GM12892 (cell line): ENCODE data around the gene METTL21C.

Source experiments
- POLR2A ChIP-seq: IDR thresholded peaks from 2 replicates; pipeline ENCODE4 v1.6.1; 2011; ENCODE audit warnings: low read depth, low read length, control low read depth
- POLR2AphosphoS5 ChIP-seq: IDR thresholded peaks from 2 replicates; pipeline ENCODE4 v1.6.1; 2011; ENCODE audit warnings: low read depth, low read length, control low read depth

GRCh38 chr13:102690883-102691282, 4.0 kb downstream of the METTL21C start:
- TF ChIP-seq POLR2A (no peak), POLR2AphosphoS5 (no peak)
